SH-SY5Y (cell line): Measurements from ENCODE around the gene CD34.

ENCODE experiments used
- GATA2 ChIP-seq: IDR thresholded peaks from 2 replicates; pipeline ENCODE4 v1.6.1; 2011; ENCODE audit warnings: mild to moderate bottlenecking, low read depth, low read length
- GATA3 ChIP-seq: IDR thresholded peaks from 2 replicates; pipeline ENCODE4 v1.6.1; 2011; ENCODE audit warnings: low read depth, mild to moderate bottlenecking, low read length, moderate library complexity

GRCh38 chr1:207844371-207844770 is 66.6 kb downstream of the CD34 start:
- TF ChIP-seq GATA2 (no peak), GATA3 (no peak)
